Panc1 (cell line): ENCODE results near the gene LYSMD2. TPM values are rescaled to one million over a fixed set of nuclear protein-coding genes. Genes with fewer than 3 reads are reported as not detected.

ENCODE experiments used
- ATAC-seq: fragments of 200-7000 bp; cut with Tn5 transposase; 2 replicates; pipeline ENCODE4 v1.9.1; 2020; ENCODE audit warnings: mild to moderate bottlenecking, moderate library complexity
- BruUV-seq: library from RNA; stranded (reverse); fragments of 400-500 nt; replicated peaks from 2 replicates; lab custom pipeline; 2021; lab: Mats Ljungman, UMichigan
- CTCF ChIA-PET: fragments of 300-600 bp; sonication (Branson Sonifier 250); formaldehyde crosslinking; loops from one replicate; lab custom pipeline; 2022; ENCODE audit warnings: antibody characterized with exemption; lab: Charles Lee
- POLR2A ChIA-PET: fragments of 300-600 bp; sonication (Branson Sonifier 250); formaldehyde crosslinking; loops from one replicate; lab custom pipeline; 2022; ENCODE audit warnings: antibody characterized with exemption; lab: Charles Lee
- DNase-seq: peaks from one replicate; pipeline ENCODE4 v3.0.0-alpha.2; 2010; ENCODE audit warnings: low read depth, low spot score
- H3K27ac ChIP-seq: 2 replicates; pipeline ENCODE4 v1.5.1; 2011; ENCODE audit warnings: mild to moderate bottlenecking, low read length, inconsistent platforms
- H3K27me3 ChIP-seq: fragments of 200-500 bp; sonication (Bioruptor generic); 2 replicates; pipeline ENCODE4 v1.6.0; 2014; ENCODE audit warnings: low read length, inconsistent platforms; ENCODE audit not compliant: control insufficient read depth, insufficient read depth
- H3K36me3 ChIP-seq: fragments of 200-500 bp; sonication (Bioruptor generic); 2 replicates; pipeline ENCODE4 v1.5.1; 2014; ENCODE audit warnings: inconsistent platforms, mild to moderate bottlenecking, low read length, moderate library complexity; ENCODE audit not compliant: control insufficient read depth, insufficient read depth
- H3K4me1 ChIP-seq: 2 replicates; pipeline ENCODE4 v1.5.1; 2011; ENCODE audit warnings: inconsistent platforms, mild to moderate bottlenecking, low read length, moderate library complexity; ENCODE audit not compliant: control insufficient read depth, insufficient read depth
- H3K4me3 ChIP-seq, 2 experiments: 2 replicates each; pipeline ENCODE4 v1.5.1; 2011 to 2012; ENCODE audit warnings: low read depth in 2 of 2, low read length in 2 of 2, mild to moderate bottlenecking in 2 of 2, inconsistent platforms in 1 of 2, moderate library complexity in 1 of 2
- H3K9me3 ChIP-seq: fragments of 200-500 bp; sonication (Bioruptor generic); 2 replicates; pipeline ENCODE4 v1.5.1; 2014; ENCODE audit warnings: low read depth, mild to moderate bottlenecking, inconsistent platforms, low read length, moderate library complexity; ENCODE audit not compliant: control insufficient read depth, insufficient read depth
- CTCF ChIP-seq: fragments of 450-650 bp; IDR thresholded peaks from 2 replicates; pipeline ENCODE4 v1.5.1; 2017; ENCODE audit warnings: mild to moderate bottlenecking
- POLR2AphosphoS5 ChIP-seq: IDR thresholded peaks from 2 replicates; pipeline ENCODE4 v1.6.1; 2012; ENCODE audit warnings: mild to moderate bottlenecking, low read depth, low read length, moderate library complexity
- REST ChIP-seq, 2 experiments: IDR thresholded peaks; 2 replicates each; pipeline ENCODE4 v1.6.1; 2011 to 2012; ENCODE audit warnings: low read depth in 2 of 2, control low read depth in 1 of 2, low read length in 1 of 2, mild to moderate bottlenecking in 1 of 2, moderate library complexity in 1 of 2; ENCODE audit not compliant: insufficient read depth in 1 of 2
- SIN3A ChIP-seq: IDR thresholded peaks from 2 replicates; pipeline ENCODE4 v1.6.1; 2012; ENCODE audit warnings: low read depth, mild to moderate bottlenecking, low read length, moderate library complexity, borderline replicate concordance; ENCODE audit not compliant: insufficient read depth
- TCF7L2 ChIP-seq: IDR thresholded peaks from 2 replicates; pipeline ENCODE4 v1.6.1; 2011; ENCODE audit warnings: mild to moderate bottlenecking, low read depth, low read length, inconsistent platforms
- in situ Hi-C: cut with HindIII; loops from 2 replicates; pipeline ENCODE4 v1.10.0; 2016; ENCODE audit warnings: low sequenced_read_pairs, low pct_unique_long_range_greater_than_20kb
- intact Hi-C: fragments of 100-400 bp; cut with micrococcal nuclease; formaldehyde crosslinking; loops from one replicate; pipeline ENCODE4 v1.10.0; 2022; ENCODE audit not compliant: unreplicated experiment
- total RNA-seq: library from RNA; stranded (reverse); gene quantifications from one replicate; pipeline ENCODE4 v1.2.1, GENCODE V29; 2021; ENCODE audit not compliant: unreplicated experiment

The LYSMD2 gene
- total RNA-seq, 1 experiment from 2014 or later: 17.2 TPM

GRCh38 chr15:51731549-51732267, 5.7 kb downstream of the LYSMD2 start:
- TF ChIP-seq REST (IDR thresholded peaks at IDR 0.05; ENCODE audit: insufficient read depth in 1 of 2, low read depth in 2 of 2, low read length in 1 of 2) (no peak), CTCF (no peak), SIN3A (no peak), POLR2AphosphoS5 (no peak), TCF7L2 (no peak)
- H3K9me3 ChIP-seq: no peaks in the 10 kb centered on the region
- H3K27me3 ChIP-seq: no peaks in the 10 kb centered on the region
- peaks cover 25% of the 10 kb centered on the region for H3K4me1 ChIP-seq
- in situ Hi-C loops: no loop called here
- H3K4me3 ChIP-seq: peak overlapping the region; percentile 27 to 53
- no TSS peak for BruUV-seq
- ChIA-PET POLR2A (no interaction called here), CTCF (interaction anchor here (0.6 kb wide), 1 partner anchor 539 kb away, joined by 3 read pairs; no protein-coding TSS in a partner anchor)
- peak overlapping the region; percentile 72 for H3K27ac ChIP-seq
- intact Hi-C loops: no loop called here
- no peaks in the 10 kb centered on the region for H3K36me3 ChIP-seq
- DNase-seq (no peak), ATAC-seq (peak; percentile 41)

GRCh38 chr15:51727141-51727897, 10.1 kb downstream of the LYSMD2 start:
- no TSS peak for BruUV-seq
- peaks cover 2% of the 10 kb centered on the region for H3K36me3 ChIP-seq
- CTCF ChIA-PET: interaction anchor here (0.5 kb wide), 1 partner anchor 35 kb away, joined by 3 read pairs; no protein-coding TSS in a partner anchor

More at GRCh38 chr15:51727141-51727897, 10.1 kb downstream of the LYSMD2 start:
- peak; percentile 21 for TF ChIP-seq CTCF
- TF ChIP-seq TCF7L2: no peak
- TF ChIP-seq SIN3A: no peak
- TF ChIP-seq POLR2AphosphoS5: no peak
- no peak for TF ChIP-seq REST (IDR thresholded peaks at IDR 0.05; ENCODE audit: insufficient read depth in 1 of 2, low read depth in 2 of 2, low read length in 1 of 2)
- no peak for DNase-seq
- intact Hi-C loops (no loop called here), in situ Hi-C loops (no loop called here)
- Histone ChIP-seq H3K4me3 (no peak overlapping the region), H3K27me3 (no peaks in the 10 kb centered on the region), H3K27ac (no peak overlapping the region), H3K4me1 (peaks cover 12% of the 10 kb centered on the region), H3K9me3 (no peaks in the 10 kb centered on the region)
- POLR2A ChIA-PET: interaction anchor here (0.6 kb wide), 1 partner anchor 80 kb away, joined by 5 read pairs; no protein-coding TSS in a partner anchor
- peak; percentile 60; the same call in 1 of the 2 replicates for ATAC-seq
